Activated T-cell treated with anti-CD3 and anti-CD28 coated beads, Interleukin-2, amount 50 U/mL, for 72 hours (primary cell): ENCODE measurements around the gene MTG1. TPM values are rescaled to one million over a fixed set of nuclear protein-coding genes. Genes with fewer than 3 reads are reported as not detected.
A peak's percentile ranks its signal among the peaks of the same experiment; 100 is the strongest.
"Not testable (repeated sequence)": the region's sequence is repeated elsewhere in the genome, so short reads cannot be mapped to it uniquely, and the experiment has no call there.

Source experiments
- ATAC-seq, 2 donors: fragments of 150-1000 bp; cut with Tn5 transposase; replicated peaks in 1 of 2; 2 replicates each; pipeline ENCODE4 v1.10.0; 2021; ENCODE audit warnings: moderate library complexity in 2 of 2, mild to moderate bottlenecking in 1 of 2
- DNase-seq, 2 donors: peaks; one replicate each; pipeline ENCODE4 v3.0.0; 2021 to 2022; ENCODE audit warnings: mixed read lengths in 1 of 2
- H3K27ac Mint-ChIP-seq: one replicate; pipeline ENCODE4 v1.8.0; 2022; ENCODE audit warnings: mild to moderate bottlenecking, moderate library complexity, mixed read lengths
- H3K27me3 Mint-ChIP-seq: one replicate; pipeline ENCODE4 v1.8.0; 2022; ENCODE audit warnings: low read depth, mixed read lengths
- H3K36me3 Mint-ChIP-seq, 2 donors: one replicate each; pipeline ENCODE4 v1.8.0; 2022; ENCODE audit warnings: mixed read lengths in 2 of 2, mild to moderate bottlenecking in 1 of 2; ENCODE audit not compliant: insufficient read depth in 2 of 2
- H3K4me1 Mint-ChIP-seq: one replicate; pipeline ENCODE4 v1.8.0; 2022; ENCODE audit warnings: low read depth, mixed read lengths
- H3K4me3 Mint-ChIP-seq, 2 donors: one replicate each; pipeline ENCODE4 v1.8.0; 2022; ENCODE audit warnings: mild to moderate bottlenecking in 2 of 2, mixed read lengths in 2 of 2, moderate library complexity in 2 of 2
- H3K9me3 Mint-ChIP-seq, 2 donors: one replicate each; pipeline ENCODE4 v1.8.0; 2022; ENCODE audit warnings: mixed read lengths in 2 of 2
- total RNA-seq, 2 donors: library from RNA; stranded (reverse); gene quantifications; one replicate each; pipeline ENCODE4 v1.2.3, GENCODE V29; 2022

MTG1 gene
- total RNA-seq, 2 donors from 2014 or later = 58.0 to 67.2 TPM

DNA sequence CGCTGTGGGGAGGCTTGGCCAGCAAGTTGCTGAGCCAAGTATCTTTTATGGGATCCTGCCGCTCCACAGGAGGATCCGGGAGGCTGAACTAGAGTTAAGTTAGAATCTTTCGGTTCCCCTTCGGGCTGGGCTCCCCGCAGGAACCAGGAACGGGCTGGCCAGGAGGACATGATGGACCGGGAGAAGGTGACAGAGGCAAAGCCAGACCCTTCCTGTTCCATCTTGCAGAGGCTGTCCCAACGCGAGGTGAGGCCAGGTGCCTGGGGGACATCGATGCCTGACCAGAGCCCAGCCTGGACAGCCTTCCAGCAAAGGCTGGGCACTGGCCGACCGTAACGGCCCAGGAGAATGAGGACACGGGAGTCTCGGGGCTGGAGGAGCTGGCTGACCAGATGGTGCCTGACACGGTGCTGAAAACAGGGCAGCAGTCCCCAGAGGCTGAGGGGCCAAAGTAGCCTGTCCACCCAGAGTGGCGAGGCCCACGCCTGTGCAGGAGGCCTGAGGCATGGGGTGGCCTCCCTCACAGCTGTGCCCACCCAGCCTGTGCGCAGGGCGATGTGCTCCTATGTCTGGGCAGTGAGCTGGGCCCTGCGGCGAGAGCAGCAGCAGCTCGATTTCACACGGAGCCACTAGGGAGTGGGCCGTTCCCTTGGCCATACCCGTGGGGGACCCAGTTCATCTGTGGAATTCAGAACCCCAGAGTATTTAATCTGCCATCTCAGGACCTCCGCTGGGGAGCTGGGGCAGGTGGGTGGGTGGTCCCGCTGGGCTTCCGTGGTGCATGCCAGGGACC, 16.7 kb upstream of the MTG1 start:
- no peak for DNase-seq
- H3K9me3 Mint-ChIP-seq = no peaks in the 10 kb centered on the region
- no peak overlapping the region for H3K27ac Mint-ChIP-seq
- peaks cover 0 to 2% of the 10 kb centered on the region in 2 donors for H3K36me3 Mint-ChIP-seq
- peaks cover 6% of the 10 kb centered on the region for H3K4me1 Mint-ChIP-seq
- H3K4me3 Mint-ChIP-seq = peak overlapping the region; percentile 61 to 81
- no peaks in the 10 kb centered on the region for H3K27me3 Mint-ChIP-seq
- ATAC-seq = no peak

DNA sequence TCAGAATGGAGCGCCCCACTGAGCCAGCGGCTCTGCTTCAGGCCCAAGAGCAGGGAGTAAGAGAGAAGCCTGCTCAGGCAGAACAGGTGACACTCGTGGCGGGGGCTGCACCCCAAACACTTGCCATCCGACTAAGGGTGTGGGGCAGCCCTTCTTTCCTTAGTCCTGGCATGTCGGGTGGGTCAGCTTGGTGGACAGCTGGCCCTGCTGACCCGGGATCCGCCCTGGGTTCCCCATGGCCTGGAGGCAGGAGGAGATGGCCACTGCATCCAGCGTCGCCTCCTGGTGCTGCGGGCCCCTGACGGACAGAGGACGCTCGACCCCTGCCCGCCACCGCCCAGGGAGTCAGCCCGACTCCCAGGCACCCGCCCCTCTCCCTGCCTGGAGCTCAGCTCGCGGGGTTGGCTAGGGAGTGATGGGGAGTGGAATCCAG, 16.1 kb upstream of the MTG1 start:
- ATAC-seq (no peak), DNase-seq (no peak)
- H3K4me3 Mint-ChIP-seq = peak overlapping the region; percentile 81 to 88
- no peaks in the 10 kb centered on the region for H3K9me3 Mint-ChIP-seq
- H3K36me3 Mint-ChIP-seq = peaks cover 0 to 2% of the 10 kb centered on the region in 2 donors
- H3K27ac Mint-ChIP-seq = no peak overlapping the region
- H3K27me3 Mint-ChIP-seq = no peaks in the 10 kb centered on the region
- H3K4me1 Mint-ChIP-seq = peaks cover 6% of the 10 kb centered on the region

DNA sequence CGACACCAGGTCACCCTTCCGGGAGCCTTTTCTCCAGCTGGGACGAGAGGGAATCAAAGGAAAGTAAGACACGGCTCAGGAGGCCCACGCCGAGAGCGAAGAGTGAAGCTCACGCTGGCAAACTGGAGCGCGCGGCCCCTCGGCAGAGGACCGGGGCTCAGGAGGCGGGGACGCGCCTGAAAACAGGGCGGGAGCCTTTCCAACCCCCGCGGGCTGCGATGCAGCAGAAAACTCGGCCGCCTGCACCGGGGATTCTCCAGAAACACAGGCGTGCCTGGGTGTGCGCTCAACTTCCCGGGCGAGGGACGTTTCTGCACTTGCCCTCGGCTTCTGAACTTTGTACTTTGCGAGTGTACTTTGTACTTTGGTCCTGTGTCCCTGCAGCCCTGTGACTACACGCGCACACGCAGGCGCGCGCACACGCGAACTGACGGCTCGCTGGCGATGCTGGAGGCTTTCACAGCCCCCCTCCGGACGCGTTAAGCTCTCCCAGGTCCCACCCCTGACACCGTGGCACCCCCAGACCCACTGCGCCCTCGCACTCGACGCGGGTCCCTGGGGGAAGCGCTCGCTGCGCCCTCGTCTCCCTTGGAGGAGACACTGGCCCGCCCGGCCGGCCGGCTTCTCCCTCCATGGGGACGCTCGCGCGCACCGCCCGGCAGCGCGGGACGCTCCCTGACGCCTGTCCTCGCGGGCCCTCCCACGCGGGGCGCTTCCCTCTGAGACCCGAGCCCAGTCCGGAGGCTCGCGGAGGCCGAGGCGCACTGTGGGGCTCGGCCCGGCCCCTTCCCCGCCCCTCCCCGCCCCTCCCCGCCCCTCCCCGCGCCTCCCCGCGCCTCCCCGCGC, 15.5 kb upstream of the MTG1 start:
- Mint-ChIP-seq H3K9me3 (no peaks in the 10 kb centered on the region), H3K4me3 (peak overlapping the region; percentile 81 to 88)

DNA sequence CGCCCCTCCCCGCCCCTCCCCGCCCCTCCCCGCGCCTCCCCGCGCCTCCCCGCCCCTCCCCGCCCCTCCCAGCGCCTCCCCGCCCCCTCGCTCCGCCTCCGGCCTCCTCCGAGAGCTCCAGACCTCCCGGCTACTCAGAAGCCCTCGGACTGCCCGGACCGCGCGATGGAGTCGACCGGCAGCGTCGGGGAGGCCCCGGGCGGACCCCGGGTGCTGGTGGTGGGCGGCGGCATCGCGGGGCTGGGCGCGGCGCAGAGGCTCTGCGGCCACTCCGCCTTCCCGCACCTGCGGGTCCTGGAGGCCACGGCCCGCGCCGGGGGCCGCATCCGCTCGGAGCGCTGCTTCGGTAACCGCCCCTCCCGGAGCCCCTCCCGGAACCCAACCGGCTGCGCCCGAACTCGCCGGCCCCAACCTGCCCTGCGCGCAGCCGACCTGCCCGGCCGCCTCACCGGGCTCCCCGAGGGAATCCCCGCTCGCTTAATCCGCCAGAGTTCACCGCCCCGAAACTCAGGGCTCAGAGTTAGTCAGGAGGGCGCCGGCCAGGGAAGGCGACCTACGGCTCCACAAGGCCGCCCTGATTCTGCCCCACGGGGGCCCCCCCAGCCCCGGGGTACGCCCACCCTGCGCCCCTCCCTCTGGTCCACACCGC, 14.7 kb upstream of the MTG1 start, which contains the start of gene PAOX:
PAOX (plus strand) TSS at position 111 of the 649 bp plus-strand sequence; CDS start at position 166, 55 bp downstream.
- no peaks in the 10 kb centered on the region for H3K36me3 Mint-ChIP-seq
- no peaks in the 10 kb centered on the region for H3K9me3 Mint-ChIP-seq
- ATAC-seq (peak; percentile 70 to 71), DNase-seq (peak; percentile 75 to 77)
- H3K4me1 Mint-ChIP-seq = no peaks in the 10 kb centered on the region
- peak within 1 kb of the TSS; percentile 81 to 88 for H3K4me3 Mint-ChIP-seq
- H3K27ac Mint-ChIP-seq = no peak within 1 kb of the TSS
- no peaks in the 10 kb centered on the region for H3K27me3 Mint-ChIP-seq

More for the DNA sequence above, 15.5 kb upstream of the MTG1 start:
- Mint-ChIP-seq H3K36me3 (no peaks in the 10 kb centered on the region), H3K4me1 (peaks cover 6% of the 10 kb centered on the region), H3K27ac (no peak overlapping the region), H3K27me3 (no peaks in the 10 kb centered on the region)
- ATAC-seq (peak; percentile 69 to 77), DNase-seq (peak; percentile 64 to 65)

DNA sequence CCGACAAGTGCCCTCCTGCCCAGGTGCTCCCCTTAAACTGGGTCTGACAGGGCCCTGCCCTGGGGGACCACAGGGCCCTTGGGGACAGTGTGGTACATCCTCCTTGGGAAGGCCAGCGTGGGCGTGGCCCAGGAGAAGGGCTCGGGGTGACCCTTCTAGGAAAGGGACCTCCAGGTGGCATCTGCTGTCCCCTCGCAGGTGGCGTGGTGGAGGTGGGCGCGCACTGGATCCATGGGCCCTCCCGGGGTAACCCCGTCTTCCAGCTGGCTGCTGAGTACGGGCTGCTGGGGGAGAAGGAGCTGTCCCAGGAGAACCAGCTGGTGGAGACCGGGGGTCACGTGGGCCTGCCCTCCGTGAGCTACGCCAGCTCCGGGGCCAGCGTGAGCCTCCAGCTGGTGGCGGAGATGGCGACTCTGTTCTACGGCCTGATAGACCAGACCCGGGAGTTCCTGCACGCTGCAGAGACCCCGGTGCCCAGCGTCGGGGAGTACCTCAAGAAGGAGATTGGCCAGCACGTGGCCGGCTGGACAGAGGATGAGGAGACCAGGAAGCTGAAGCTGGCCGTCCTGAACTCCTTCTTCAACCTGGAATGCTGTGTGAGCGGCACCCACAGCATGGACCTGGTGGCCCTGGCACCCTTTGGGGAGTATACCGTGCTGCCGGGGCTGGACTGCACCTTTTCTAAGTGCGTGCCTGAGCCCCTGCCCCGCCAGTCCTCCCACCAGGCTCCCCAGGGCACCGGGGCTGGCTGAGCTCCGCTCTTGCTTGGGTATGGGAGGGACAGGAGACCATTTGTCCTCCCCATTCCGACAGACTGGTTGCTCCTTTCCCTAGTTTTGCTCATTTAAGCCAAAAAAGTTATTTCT, 13.9 kb upstream of the MTG1 start:
- DNase-seq = no peak
- Mint-ChIP-seq H3K27me3 (no peaks in the 10 kb centered on the region), H3K36me3 (no peaks in the 10 kb centered on the region), H3K9me3 (no peaks in the 10 kb centered on the region), H3K4me1 (no peaks in the 10 kb centered on the region), H3K27ac (no peak overlapping the region), H3K4me3 (peak overlapping the region; percentile 74 to 85)
- ATAC-seq = no peak

DNA sequence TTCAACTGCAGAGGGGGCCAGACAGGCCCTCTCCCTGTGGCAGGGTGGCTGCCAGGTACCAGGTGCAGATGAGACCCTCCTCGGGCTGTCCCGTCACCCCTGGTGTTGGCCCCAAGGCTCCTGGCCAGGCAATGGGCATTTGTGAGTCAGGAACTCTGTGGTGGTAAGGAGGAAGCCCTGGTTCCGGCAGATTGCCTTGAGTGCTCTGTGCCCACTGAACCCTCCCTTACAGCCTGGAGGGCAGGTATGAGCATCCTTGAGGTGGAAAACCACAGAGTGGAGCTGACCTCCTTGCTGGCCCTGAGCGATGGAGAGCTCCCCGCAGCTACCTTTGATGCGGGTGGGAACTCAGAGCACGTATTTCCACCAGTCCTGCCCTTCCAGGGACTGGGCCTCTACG, 12.9 kb upstream of the MTG1 start:
- Mint-ChIP-seq H3K9me3 (no peaks in the 10 kb centered on the region), H3K36me3 (no peaks in the 10 kb centered on the region), H3K27ac (no peak overlapping the region), H3K4me1 (no peaks in the 10 kb centered on the region), H3K27me3 (no peaks in the 10 kb centered on the region), H3K4me3 (no peak overlapping the region)
- ATAC-seq (no peak), DNase-seq (no peak)

DNA sequence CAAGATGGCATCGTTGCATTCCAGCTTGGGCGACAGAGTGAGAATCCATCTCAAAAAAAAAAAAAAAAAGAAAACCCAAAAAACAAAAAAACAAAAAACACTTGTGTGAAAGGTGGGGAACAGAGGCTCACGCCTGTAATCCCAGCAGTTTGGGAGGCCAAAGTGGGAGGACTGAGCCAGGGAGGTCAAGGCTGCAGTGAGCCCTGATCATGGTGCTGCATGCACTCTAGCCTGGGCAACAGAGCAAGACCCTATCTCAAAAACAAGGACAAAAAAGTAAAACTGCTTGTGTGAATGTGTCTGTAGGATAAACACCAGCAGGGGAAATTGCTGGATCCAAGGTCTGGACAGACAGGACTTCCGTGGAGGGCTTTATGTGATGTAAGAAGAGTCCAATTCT, 10.4 kb upstream of the MTG1 start:
- Mint-ChIP-seq H3K27ac (no peak overlapping the region), H3K4me1 (peaks cover 6% of the 10 kb centered on the region), H3K4me3 (no peak overlapping the region)

DNA sequence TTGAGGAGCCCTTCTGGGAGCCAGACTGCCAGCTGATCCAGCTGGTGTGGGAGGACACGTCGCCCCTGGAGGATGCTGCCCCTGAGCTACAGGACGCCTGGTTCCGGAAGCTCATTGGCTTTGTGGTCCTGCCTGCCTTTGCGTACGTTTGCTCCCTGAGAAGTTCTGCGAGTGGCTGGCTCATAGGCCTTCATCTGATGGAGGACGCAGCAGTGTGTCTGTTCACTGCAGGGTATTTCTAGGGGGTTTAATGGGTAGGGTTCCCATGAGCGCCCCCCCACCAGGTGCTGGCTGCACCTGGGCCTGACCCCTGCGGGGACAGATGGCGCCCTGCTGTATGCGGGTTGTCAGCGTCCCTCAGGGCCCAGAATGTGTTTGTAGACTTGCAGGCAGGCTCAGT, 9.9 kb upstream of the MTG1 start:
- Mint-ChIP-seq H3K36me3 (no peaks in the 10 kb centered on the region), H3K4me3 (no peak overlapping the region), H3K4me1 (peaks cover 11% of the 10 kb centered on the region), H3K9me3 (no peaks in the 10 kb centered on the region), H3K27me3 (no peaks in the 10 kb centered on the region), H3K27ac (no peak overlapping the region)
- ATAC-seq (no peak), DNase-seq (no peak)

More for the DNA sequence above, 10.4 kb upstream of the MTG1 start:
- no peaks in the 10 kb centered on the region for H3K27me3 Mint-ChIP-seq
- H3K9me3 Mint-ChIP-seq = no peaks in the 10 kb centered on the region
- H3K36me3 Mint-ChIP-seq = no peaks in the 10 kb centered on the region
- ATAC-seq (no peak), DNase-seq (no peak)

DNA sequence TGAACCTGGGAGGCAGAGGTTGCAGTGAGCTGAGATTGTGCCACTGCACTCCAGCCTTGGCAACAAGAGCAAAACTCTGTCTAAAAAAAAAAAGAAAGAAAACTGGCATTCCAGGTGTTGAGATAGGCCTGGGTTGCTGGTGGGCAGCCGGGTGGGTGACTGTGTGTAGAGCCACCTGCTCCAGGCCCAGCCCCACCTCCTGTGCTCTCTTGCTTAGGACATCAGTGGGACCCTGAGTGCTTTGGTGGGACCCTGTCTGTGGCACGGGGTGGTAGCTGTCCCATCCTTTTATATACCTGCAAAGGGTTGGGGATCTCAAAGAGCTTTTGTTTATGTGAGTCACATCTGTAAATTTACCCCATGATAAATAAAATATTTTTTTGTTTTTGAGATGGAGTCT, 8.7 kb upstream of the MTG1 start:
- Mint-ChIP-seq H3K9me3 (no peaks in the 10 kb centered on the region), H3K4me3 (no peak overlapping the region), H3K36me3 (no peaks in the 10 kb centered on the region), H3K27ac (no peak overlapping the region), H3K4me1 (peaks cover 18% of the 10 kb centered on the region), H3K27me3 (no peaks in the 10 kb centered on the region)
- DNase-seq (no peak), ATAC-seq (no peak)

DNA sequence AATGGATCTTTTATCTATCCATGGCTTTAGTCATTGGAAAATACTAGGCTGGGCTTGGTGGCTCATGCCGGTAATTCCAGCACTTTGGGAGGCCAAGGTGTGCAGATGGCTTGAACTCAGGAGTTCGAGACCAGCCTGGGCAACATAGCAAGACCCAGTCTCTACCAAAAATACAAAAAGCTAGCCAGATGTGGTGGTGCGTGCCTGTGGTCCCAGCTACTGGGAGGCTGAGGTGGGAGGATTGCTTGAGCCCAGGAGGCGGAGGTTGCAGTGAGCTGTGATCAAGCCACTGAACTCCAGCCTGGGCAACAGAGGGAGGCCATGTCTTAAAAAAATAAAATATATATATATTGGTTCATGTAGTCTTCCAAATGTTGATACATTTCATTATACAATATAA, 7.0 kb upstream of the MTG1 start:
- not testable (repeated sequence) for H3K36me3 Mint-ChIP-seq, H3K4me3 Mint-ChIP-seq, H3K9me3 Mint-ChIP-seq, DNase-seq, H3K27me3 Mint-ChIP-seq, H3K27ac Mint-ChIP-seq, ATAC-seq
- peaks cover 36% of the 10 kb centered on the region for H3K4me1 Mint-ChIP-seq

DNA sequence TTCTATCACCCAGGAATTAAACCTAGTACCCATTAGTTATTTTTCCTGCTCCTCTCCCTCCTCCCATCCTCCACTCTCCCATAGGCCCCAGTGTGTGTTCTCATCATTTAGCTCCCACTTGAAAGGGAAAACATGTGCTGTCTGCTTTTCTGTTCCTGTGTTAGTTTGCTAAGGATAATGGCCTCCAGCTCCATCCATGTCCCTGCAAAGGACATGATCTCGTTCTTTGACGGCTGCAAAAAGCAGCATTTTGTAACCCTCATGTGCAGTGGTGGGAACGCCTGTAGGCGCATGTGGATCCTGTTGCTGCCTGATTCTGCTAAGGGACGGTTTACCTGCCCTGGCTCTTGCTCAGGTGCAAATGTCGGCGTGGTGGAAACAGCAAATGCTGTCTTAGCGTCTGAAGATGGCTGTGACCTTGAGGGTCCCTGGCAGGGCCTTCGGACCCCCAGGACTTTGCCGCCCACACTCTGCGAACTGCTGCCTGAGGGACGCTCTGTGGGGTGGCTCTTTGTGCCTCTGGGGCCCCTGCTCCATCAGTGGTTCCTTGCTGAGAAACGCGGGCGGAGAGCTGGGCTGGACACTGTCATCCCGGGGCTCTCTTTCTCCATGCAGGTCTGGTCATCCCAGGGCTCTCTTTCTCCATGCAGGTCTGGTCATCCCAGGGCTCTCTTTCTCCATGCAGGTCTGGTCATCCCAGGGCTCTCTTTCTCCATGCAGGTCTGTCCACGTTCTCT, 5.6 kb upstream of the MTG1 start:
- ATAC-seq (no peak), DNase-seq (no peak)
- Mint-ChIP-seq H3K4me1 (peaks cover 41% of the 10 kb centered on the region), H3K27me3 (no peaks in the 10 kb centered on the region), H3K9me3 (no peaks in the 10 kb centered on the region), H3K27ac (peak overlapping the region; percentile 88), H3K36me3 (peaks cover 0 to 3% of the 10 kb centered on the region in 2 donors), H3K4me3 (peak overlapping the region; percentile 85 to 87)
